ENCODE data around the gene EDC4.

Gene EDC4

GRCh38 chr16:67882374-67883145 is 9.7 kb downstream of the EDC4 start:
- TF ChIP-seq TAF1 (IDR thresholded peaks at IDR 0.05; ENCODE audit: borderline replicate concordance, insufficient read depth, low read length) (no peak), SIN3A (IDR thresholded peaks at IDR 0.05; ENCODE audit: borderline replicate concordance, insufficient read depth, low read length) (no peak), FOXP2 (optimal IDR thresholded peaks at IDR 0.05; ENCODE audit: borderline replicate concordance, extremely low read depth, extremely low read length, insufficient read depth) (no peak), REST (IDR thresholded peaks at IDR 0.05; ENCODE audit: insufficient read depth in 1 of 2, low read depth in 2 of 2, low read length in 2 of 2) (no peak), POLR2AphosphoS5 (IDR thresholded peaks at IDR 0.05; ENCODE audit: low read depth, low read length) (no peak)

GRCh38 chr16:67883146-67883871 is 10.5 kb downstream of the EDC4 start:
- TF ChIP-seq REST (IDR thresholded peaks at IDR 0.05; ENCODE audit: insufficient read depth in 1 of 2, low read depth in 2 of 2, low read length in 2 of 2) (no peak), FOXP2 (optimal IDR thresholded peaks at IDR 0.05; ENCODE audit: borderline replicate concordance, extremely low read depth, extremely low read length, insufficient read depth) (no peak), POLR2AphosphoS5 (IDR thresholded peaks at IDR 0.05; ENCODE audit: low read depth, low read length) (no peak), SIN3A (IDR thresholded peaks at IDR 0.05; ENCODE audit: borderline replicate concordance, insufficient read depth, low read length) (no peak), TAF1 (IDR thresholded peaks at IDR 0.05; ENCODE audit: borderline replicate concordance, insufficient read depth, low read length) (no peak)

- no peak for TF ChIP-seq REST (IDR thresholded peaks at IDR 0.05; ENCODE audit: insufficient read depth in 1 of 2, low read depth in 2 of 2, low read length in 2 of 2)
Observed at GRCh38 chr16:67883872-67884261, 11.0 kb downstream of the EDC4 start.

- TF ChIP-seq TAF1 (IDR thresholded peaks at IDR 0.05; ENCODE audit: borderline replicate concordance, insufficient read depth, low read length) (no peak), SIN3A (IDR thresholded peaks at IDR 0.05; ENCODE audit: borderline replicate concordance, insufficient read depth, low read length) (no peak), FOXP2 (optimal IDR thresholded peaks at IDR 0.05; ENCODE audit: borderline replicate concordance, extremely low read depth, extremely low read length, insufficient read depth) (no peak), REST (IDR thresholded peaks at IDR 0.05; ENCODE audit: insufficient read depth in 1 of 2, low read depth in 2 of 2, low read length in 2 of 2) (no peak), POLR2AphosphoS5 (IDR thresholded peaks at IDR 0.05; ENCODE audit: low read depth, low read length) (no peak)
Observed at GRCh38 chr16:67884684-67885083, 11.8 kb downstream of the EDC4 start, which contains the start of gene NRN1L. TSS of gene NRN1L (plus strand) at chr16:67884885. CDS start at chr16:67884904, 19 bp downstream.
